GM10266 (cell line): ENCODE results near the gene WDR33.

Source experiments
- DNase-seq: peaks from one replicate; pipeline ENCODE4 v3.0.0; 2012; ENCODE audit errors: extremely low spot score
- CTCF ChIP-seq: IDR thresholded peaks from 2 replicates; pipeline ENCODE4 v1.5.1; 2012; ENCODE audit warnings: mild to moderate bottlenecking, low read depth; ENCODE audit not compliant: control insufficient read depth, insufficient read depth; ENCODE audit errors: missing control alignments

The WDR33 gene

GRCh38 chr2:127657232-127657595 is 153.8 kb downstream of the WDR33 start:
- no peak for TF ChIP-seq CTCF
- no peak for DNase-seq

DNA sequence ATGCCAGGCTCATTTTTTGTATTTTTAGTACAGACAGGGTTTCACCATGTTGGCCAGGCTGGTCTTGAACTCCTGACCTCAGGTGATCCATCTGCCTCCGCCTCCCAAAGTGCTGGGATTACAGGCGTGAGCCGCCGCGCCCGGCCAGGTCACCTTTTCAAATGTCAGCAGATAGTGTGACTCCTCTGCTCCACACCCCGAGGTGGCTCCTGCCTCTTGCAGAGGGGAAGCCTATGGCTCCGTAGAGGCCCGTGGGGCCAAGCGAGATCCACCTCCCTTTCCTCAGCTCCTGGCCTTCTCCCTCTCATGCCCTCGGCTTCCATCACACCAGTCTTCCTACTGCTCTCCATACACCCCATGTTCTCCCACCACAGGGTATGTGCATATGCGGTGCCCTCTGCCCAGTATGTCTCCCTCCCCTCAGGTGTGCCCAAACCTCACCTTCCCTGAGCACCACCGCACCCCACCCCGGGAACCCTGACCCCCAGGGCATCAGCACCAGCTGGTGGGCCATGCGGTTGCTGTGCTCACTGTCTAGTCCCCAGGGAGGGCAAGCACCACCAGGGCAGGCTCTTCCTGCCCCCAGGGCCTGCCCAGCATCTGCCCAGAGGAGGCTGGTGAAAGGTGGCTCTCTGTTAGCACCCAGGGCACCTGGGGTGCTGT is 154.3 kb downstream of the WDR33 start:
- no peak for DNase-seq
- no peak for TF ChIP-seq CTCF

DNA sequence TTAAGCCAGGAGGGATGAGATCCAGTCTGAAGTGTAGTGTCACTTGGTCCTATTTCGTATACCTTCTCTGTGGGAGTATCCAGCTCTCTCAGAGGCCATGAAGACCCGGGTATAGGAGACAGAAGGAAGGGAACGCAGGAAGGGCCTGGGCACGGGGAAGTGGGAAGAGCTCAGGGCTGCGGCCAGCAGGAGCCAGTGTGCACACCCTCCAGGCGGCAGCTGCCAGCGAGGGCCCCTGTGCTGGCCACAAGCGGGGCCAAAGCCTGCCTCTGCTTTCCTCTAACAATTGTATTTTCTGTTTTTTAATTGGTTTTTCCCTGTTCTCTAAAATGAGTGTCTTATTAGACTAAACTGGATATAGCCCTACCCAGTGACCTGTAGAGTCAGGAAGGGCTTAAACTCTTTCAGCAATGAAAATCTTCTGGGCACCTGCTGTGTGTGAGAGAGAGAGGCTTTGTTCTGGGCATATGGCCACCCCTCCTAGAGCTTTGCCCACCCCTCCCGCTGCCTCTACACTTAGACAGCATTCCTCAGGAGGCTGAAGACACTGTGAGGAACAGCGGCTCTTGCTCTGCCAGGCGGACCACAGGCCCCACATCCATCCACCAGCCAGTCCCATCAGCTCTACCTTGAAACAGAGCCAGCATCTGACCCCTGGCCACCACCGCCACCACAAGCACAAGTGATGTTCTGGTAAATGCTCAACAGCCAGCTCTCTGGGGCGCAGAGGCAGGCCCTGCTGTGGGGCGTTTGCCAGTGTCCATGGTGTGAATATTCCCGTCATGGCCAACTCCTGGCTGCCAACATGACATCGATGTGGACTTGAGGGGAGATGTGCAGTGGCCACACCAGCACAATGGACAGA is 155.5 kb downstream of the WDR33 start:
- no peak for DNase-seq
- TF ChIP-seq CTCF = no peak

DNA sequence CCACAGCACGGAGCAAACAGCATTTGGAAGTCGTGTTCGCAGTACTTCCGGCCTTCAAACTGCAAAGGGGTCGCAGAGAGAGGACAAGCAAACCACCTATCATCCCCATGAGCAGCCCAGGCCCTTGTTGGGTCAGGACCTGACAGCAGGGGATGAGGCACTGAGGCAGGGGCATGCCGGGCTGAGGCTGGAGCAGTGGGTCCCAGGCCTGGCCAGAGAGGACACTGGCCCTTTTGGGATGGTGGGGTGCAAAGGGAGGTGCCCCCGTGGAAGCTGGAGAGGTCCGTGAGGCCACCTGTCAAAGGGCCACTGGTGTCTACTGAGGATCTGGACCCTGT is 156.2 kb downstream of the WDR33 start:
- TF ChIP-seq CTCF = no peak
- no peak for DNase-seq

DNA sequence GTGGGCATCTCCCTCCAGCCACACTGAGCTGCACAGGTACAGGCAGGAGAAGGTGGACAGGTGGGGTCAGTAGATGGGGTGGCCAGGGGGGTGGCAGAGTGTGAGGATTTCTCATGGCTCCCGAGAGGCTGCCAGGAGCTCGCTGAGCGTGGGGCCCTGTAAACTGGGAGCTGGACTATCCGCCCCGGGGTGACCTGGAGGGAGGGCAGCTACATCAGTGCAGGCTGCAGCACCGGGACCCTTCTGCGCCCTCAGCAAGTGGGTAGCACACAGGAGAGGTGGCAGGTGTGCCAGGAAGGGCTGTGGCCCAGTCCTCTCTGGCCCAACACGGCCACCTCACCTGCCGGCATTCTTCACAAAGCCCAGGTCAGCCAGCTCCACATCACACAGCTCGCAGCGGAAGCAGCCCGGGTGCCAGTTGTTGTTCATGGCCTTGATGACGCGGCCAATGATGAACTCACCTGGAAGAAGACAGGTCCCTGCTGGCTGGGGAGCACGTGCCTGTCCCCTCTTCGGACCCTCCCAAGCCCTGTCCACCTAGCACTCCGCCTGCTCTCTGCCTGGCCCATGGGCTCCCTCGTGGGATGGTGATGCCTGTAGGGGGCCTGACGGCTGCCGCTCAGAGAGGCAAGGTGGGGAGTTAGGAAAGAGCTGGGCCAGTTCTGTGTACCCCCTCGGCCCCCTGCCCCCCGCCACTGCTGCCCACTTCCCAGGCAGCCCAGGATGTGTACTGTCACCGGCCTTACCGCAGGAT is 156.7 kb downstream of the WDR33 start:
- no peak for TF ChIP-seq CTCF
- no peak for DNase-seq

DNA sequence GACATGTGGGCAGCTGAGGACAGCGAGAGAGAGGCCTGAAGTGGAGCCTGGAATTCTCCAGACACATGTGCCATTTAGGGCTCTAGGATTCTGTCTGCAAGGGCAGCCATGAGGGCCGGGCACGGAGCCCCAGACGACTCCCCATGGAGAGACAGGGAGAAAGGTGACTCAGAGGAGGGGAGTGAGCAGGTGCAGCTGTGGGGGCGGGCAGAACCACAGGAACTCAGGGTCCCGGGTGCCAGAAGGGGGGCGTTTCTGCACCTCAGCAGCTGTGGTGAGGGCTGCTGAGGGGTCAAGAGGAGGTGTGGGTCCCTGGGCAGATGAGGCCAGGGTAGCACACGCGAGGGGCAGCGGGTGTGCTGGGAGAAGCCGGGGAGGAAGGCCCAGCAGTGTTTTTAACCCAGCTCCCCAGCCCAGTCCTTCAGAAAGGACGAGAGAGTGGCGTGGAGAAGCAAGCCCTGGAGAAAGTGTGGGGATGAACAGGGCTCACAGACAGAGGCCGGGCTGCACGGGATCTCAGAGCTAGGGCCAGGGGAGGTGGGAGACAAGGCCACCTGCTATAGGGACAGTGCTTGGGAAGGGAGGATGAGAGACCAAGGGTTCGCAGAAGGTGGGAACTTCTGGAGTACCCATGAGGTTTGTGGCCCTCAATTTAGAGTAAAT is 157.4 kb downstream of the WDR33 start:
- DNase-seq = no peak
- TF ChIP-seq CTCF = no peak
